ENCODE measurements around the gene STXBP3.
A peak's percentile ranks its signal among the peaks of the same experiment; 100 is the strongest.
"Not testable (repeated sequence)": the region's sequence is repeated elsewhere in the genome, so short reads cannot be mapped to it uniquely, and the experiment has no call there.

STXBP3 gene, protein sequence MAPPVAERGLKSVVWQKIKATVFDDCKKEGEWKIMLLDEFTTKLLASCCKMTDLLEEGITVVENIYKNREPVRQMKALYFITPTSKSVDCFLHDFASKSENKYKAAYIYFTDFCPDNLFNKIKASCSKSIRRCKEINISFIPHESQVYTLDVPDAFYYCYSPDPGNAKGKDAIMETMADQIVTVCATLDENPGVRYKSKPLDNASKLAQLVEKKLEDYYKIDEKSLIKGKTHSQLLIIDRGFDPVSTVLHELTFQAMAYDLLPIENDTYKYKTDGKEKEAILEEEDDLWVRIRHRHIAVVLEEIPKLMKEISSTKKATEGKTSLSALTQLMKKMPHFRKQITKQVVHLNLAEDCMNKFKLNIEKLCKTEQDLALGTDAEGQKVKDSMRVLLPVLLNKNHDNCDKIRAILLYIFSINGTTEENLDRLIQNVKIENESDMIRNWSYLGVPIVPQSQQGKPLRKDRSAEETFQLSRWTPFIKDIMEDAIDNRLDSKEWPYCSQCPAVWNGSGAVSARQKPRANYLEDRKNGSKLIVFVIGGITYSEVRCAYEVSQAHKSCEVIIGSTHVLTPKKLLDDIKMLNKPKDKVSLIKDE

DNA sequence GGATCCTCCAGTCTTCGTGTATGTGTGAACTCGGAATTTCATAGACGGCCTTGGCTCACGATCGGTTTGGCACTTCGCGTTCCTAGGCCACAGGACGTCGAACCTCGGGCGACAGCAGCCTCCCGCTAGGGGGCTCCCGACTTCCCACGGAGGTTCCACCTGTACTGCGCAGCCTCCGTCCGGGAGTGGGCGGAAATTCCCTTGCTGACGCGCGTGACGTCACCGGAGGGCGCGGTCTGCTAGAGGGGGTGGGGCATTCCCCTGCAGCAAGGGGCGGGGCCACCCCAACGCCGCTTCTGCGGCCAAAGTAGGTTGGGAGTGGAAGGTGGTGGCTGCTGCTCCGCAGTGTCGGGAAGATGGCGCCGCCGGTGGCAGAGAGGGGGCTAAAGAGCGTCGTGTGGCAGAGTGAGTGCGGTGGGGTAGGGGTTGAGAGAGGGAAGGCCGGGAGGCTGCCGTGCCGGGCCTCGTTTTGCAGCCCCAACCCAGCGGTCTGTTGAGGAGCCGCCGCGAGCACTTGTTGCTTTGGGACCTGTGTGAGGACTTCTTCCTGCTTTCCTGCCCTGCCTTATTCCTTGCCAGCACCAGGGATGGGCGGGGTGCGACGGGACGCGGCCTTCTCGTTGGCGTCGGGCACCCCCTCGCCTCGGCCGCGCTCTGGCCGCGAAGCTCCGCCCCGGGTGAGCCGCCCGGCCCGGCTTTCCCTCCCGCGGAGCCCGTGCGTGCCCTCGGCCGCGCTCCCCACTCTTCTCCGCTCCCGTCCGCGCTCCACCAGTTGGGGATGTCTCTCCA, at the start of gene STXBP3:
Gene STXBP3 (plus strand): TSS at position 293 of the 789 bp plus-strand sequence. CDS start 64 bp downstream, at position 357.
- DNase-seq: peak; percentile 88

DNA sequence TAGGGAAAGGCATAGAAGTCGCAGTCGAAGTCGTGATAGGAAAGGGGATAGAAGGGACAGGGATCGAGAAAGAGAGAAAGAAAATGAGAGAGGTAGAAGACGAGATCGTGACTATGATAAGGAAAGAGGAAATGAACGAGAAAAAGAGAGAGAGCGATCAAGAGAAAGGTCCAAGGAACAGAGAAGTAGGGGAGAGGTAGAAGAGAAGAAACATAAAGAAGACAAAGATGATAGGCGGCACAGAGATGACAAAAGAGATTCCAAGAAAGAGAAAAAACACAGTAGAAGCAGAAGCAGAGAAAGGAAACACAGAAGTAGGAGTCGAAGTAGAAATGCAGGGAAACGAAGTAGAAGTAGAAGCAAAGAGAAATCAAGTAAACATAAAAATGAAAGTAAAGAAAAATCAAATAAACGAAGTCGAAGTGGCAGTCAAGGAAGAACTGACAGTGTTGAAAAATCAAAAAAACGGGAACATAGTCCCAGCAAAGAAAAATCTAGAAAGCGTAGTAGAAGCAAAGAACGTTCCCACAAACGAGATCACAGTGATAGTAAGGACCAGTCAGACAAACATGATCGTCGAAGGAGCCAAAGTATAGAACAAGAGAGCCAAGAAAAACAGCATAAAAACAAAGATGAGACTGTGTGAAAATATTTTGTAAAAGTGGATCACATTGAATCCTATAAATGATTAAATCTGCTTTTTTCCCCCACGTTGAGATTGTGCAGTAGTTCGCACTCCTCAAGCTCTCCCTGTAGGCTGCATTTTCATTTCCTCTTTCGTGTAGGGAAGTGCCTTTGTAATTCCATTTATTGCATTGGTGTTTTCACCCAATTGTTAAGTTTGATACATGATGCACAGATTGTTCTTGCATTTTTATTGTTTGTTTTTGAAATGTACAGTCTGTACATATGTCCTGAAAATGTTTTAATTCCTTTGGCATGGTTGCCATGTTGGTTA, 46.8 kb upstream of the STXBP3 start:
- DNase-seq: no peak

DNA sequence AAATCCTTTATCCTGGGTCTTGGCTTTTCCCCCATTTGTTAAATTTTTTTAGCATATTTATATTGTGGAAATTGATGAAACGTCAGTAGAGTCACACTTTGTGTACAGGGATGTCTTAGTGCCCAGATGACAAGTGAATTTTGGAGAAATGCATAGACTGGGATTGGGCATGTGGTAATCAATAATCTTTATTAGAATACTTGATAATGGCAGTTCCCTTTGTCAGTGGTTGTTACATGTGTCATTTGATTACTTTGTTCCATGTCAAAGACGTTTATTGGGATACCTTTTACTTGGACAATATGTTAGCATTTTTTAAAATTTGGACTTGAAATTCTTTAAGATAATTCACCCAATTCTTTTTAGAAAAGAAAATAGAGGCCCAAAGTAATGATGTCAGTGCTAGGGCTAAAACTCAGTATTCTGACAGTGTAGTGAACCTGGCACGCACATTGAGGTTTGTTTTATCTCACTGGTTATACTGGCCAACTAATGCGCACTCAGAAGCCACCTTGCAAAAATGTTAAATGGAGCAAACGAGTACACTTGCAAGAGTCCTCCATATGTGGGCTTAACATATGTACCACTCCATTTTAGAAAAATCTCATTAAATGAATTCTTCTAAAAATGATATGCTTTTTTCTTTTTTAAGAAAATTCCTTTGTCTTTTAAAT, 45.2 kb upstream of the STXBP3 start:
- DNase-seq: no peak

- not testable (repeated sequence) for DNase-seq
These were observed 44.4 kb upstream of the STXBP3 start for GRCh38 chr1:108702109-108702508.

DNA sequence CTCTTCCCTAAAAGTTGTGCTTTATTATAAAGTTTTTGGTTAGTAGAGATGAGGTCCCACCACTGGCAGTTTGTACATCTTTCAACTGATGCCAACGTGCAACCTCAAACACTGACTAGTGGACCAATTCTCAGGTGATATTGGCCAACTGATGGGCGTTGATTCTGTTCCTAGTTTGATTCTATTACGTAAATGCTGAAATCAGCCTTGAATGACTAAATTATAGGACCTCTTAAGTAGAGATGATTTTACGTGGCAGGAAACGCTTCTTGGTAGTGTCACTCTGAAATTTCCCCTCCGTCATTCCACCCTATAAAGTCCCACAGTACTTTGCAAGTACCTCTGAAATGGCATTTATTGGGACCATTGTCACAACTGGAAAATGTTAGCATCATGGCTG, 42.5 kb upstream of the STXBP3 start:
- DNase-seq: no peak

GRCh38 chr1:108704496-108704895, 42.0 kb upstream of the STXBP3 start:
- DNase-seq: no peak

- no peak for DNase-seq
These were observed 39.8 kb upstream of the STXBP3 start for GRCh38 chr1:108706643-108707042.

DNA sequence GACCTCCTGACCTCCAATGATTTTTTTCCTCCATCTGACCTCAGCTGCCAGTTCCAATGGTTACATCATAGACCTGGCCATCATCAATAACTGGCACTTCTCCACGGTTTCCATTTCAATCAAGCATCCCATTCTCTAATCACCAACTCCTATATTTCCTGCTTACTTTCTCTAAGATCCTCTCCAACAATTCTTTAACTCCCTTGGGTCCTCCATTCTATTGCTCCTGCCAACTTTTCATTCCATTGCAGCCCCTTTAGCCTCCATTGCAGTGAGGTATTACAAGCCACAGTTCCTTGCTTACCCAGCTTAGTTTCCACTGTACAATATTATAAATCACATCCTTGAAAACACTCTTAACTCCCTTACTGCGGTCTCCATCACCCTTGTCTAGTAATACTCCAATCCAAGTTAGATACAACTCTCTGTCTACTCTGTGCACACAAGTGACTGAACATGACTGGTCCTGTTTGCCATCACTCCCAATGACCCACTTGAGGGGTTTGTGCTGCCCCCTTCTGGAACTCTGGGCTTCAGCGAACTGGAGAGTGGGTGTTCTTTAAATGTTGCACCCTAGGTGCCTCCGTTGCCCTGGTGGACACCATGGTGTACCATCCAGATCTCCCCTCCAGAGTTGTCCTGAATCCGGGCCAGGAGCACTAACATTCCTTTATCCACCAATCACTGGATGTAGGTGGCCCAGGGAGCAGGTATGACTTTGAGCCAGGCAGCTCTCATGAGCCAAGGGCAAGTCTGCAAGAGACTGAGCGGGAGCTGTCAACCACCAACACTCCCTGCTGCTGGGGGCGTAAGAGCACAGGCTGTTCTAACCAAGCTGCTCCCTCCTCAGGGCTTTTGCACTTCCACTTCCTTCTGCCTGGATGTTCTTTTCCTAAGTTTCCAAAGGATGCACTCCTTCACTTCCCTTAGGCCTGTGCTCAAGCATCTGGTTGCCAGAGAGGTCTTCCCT, 37.5 kb upstream of the STXBP3 start:
- DNase-seq: no peak

GRCh38 chr1:108712606-108713150, 33.8 kb upstream of the STXBP3 start, which contains the start of gene FNDC7:
Gene FNDC7 (plus strand): TSS chr1:108712908. CDS start chr1:108712934, 26 bp downstream.
- DNase-seq: no peak

DNA sequence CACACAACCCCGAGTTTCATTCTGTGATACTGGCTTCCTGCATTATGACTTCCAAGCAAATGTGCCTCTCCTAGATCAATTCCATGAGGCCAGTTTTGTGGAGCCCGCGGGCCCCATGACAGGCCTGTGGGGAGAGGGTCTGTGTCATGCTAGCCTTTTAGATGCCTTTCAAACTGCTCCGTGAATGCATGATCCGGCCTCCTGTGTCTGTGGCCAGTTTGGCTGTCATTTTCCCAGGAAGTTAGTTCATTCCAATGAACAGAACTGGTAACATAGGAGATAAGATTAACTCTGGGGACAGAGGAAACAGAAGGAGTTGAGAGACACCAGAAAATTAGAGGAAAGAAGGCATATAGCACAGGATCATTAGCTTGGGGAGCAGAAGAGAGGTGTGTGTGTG, 30.5 kb upstream of the STXBP3 start:
- DNase-seq: no peak

DNA sequence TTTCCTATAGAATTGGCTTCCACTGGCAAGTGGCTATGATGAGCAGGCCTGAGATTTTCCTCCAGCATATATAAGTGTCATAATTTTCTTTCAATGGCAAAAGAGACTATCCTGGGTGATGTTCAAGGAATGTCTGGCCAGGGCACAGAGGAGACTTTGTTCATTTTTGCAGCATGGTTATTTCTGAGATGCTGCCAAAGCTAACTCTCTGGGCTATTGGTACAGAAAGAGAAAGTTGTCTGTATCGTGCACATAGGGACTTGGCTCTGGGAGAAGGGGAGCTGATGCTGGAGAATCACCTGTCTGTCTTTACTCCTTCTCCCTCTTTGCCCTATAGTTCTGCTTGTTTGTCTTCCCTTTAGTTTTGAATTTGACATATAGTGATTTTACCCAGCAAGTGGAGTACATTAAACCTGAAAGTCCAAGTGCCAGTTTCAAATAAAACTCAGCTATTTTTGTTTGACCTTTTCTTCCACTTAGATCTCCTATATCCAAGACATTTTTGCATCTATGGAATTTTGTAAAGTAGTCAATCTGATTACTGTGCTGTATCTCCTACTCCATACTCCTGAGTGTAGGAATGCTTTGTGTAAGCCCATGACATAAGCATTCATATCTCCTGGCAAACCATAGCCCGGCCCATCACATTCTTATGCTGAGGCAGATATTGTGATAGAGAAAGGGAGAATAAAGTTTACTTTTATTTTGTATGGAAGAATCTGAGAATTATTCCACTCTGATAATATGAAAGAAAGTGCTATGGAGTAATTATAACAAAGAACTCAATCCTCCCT, 29.8 kb upstream of the STXBP3 start:
- no peak for DNase-seq

DNA sequence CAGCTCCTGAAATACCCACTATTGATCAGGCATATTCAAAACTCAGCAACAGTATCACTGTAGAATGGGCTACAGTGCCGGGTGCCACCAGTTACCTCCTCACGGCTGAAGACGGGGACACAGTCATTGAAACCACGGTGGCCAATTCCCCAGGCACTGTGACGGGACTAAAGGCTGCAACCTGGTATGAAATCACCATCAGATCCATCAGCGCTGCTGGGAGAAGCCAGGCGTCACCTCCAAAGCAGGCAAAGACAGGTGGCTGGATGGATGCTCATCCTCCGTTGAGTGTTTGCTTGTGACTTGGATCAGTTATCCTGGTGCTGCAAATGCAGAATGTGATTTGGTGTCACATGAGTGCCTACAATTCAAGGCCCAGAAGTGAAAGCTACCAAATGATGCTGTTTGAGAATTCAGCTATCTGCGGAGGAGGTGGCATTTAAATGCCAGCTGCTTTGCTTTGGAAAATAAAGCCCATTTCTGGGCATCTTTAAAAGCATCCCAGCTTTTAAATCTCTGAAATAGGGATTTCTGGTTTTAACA, 28.6 kb upstream of the STXBP3 start:
- no peak for DNase-seq

GRCh38 chr1:108718927-108719655, 27.4 kb upstream of the STXBP3 start:
- DNase-seq: no peak

DNA sequence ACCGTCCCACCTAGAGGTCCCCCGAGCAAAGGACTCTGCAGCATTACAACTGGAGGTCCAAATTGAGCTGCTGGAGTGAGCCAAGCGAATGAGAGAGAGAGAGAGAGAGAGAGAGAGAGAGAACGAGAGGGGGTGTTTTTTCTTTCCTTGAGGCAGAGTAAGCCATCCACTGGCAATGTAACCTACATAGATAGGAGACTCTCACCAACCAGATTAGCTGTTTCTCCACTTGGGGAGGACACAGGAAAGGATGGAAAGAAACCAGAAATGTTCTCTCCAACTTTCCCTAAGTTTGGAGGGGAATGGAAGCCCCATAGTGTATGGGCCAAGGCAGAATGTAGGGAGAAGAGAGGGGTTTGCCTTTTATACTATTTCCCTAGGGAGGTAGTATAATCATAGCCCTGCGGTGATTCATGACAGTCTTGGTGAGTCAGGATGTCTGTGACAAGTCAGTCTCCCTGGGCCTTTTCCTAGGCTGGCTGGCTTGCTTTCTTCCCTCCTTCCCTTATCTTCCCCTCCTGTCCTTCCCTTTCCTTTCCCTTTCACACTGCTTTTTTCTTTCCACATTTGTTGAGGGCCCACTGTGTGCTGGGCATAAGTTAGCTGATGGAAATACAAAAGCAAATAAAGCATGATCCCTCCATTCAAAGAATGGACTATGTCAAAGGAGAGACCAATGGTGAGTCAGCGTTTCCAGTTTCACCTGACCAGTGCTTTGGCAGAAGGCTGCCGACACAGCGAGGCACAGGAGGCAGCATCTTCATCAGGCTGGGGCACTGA, 26.6 kb upstream of the STXBP3 start:
- DNase-seq: no peak

GRCh38 chr1:108722292-108722691, 24.2 kb upstream of the STXBP3 start:
- no peak for DNase-seq

GRCh38 chr1:108725906-108726305, 20.6 kb upstream of the STXBP3 start:
- no peak for DNase-seq

- DNase-seq: no peak
These were observed 18.0 kb upstream of the STXBP3 start for GRCh38 chr1:108728327-108728923.

Data from NCI-H1436 treated with DMSO at 0.1 percent for 48 hours (cell line).